ENCODE results near the gene ZHX3. TPM values are rescaled to one million over a fixed set of nuclear protein-coding genes. Genes with fewer than 3 reads are reported as not detected.

The ZHX3 gene
- 13.4 and 36.1 TPM in 2 replicates for total RNA-seq

GRCh38 chr20:41317546-41318270 lies at the start of gene ZHX3:
Gene ZHX3, minus strand, starts transcription at chr20:41317731. Its CDS starts 112,815 bp downstream, at chr20:41204916.
- H3K4me3 ChIP-seq (ENCODE audit: low read depth, low read length), result peak within 1 kb of the TSS; percentile 92
- DNase-seq (ENCODE audit: low read depth), result no peak
- no peak for TF ChIP-seq CTCF (conservative IDR thresholded peaks at IDR 0.05; ENCODE audit: low read depth, low read length)

GRCh38 chr20:41367393-41367695 lies 49.8 kb upstream of the ZHX3 start:
- TF ChIP-seq CTCF (conservative IDR thresholded peaks at IDR 0.05; ENCODE audit: low read depth, low read length), result no peak
- no peak overlapping the region for H3K4me3 ChIP-seq (ENCODE audit: low read depth, low read length)
- no peak for DNase-seq (ENCODE audit: low read depth)

- no peak within 1 kb of the TSS for H3K4me3 ChIP-seq (ENCODE audit: low read depth, low read length)
Measured at GRCh38 chr20:41366546-41367392, 49.2 kb upstream of the ZHX3 start, which contains the start of gene EMILIN3. Gene EMILIN3, minus strand, starts transcription at chr20:41366818. Its CDS starts 184 bp downstream, at chr20:41366634.

GRCh38 chr20:41365777-41366545 lies 48.4 kb upstream of the ZHX3 start:
- DNase-seq (ENCODE audit: low read depth), result no peak
- no peak overlapping the region for H3K4me3 ChIP-seq (ENCODE audit: low read depth, low read length)
- no peak for TF ChIP-seq CTCF (conservative IDR thresholded peaks at IDR 0.05; ENCODE audit: low read depth, low read length)

More at GRCh38 chr20:41366546-41367392, 49.2 kb upstream of the ZHX3 start, which contains the start of gene EMILIN3:
- no peak for DNase-seq (ENCODE audit: low read depth)
- no peak for TF ChIP-seq CTCF (conservative IDR thresholded peaks at IDR 0.05; ENCODE audit: low read depth, low read length)

GRCh38 chr20:41364967-41365765 lies 47.6 kb upstream of the ZHX3 start:
- no peak for TF ChIP-seq CTCF (conservative IDR thresholded peaks at IDR 0.05; ENCODE audit: low read depth, low read length)
- no peak overlapping the region for H3K4me3 ChIP-seq (ENCODE audit: low read depth, low read length)
- DNase-seq (ENCODE audit: low read depth), result no peak

GRCh38 chr20:41364236-41364855 lies 46.8 kb upstream of the ZHX3 start:
- TF ChIP-seq CTCF (conservative IDR thresholded peaks at IDR 0.05; ENCODE audit: low read depth, low read length), result no peak
- H3K4me3 ChIP-seq (ENCODE audit: low read depth, low read length), result no peak overlapping the region

More at GRCh38 chr20:41364236-41364855, 46.8 kb upstream of the ZHX3 start:
- no peak for DNase-seq (ENCODE audit: low read depth)
